Sigmoid colon (tissue), 3 donors: ENCODE measurements around the gene SLIT3.

Experiments
- POLR2A ChIP-seq, 2 donors: fragments of 450-650 bp; IDR thresholded peaks; one replicate each; pipeline ENCODE4 v1.6.1; 2016; ENCODE audit warnings: antibody characterized with exemption in 2 of 2, mild to moderate bottlenecking in 2 of 2, moderate library complexity in 2 of 2
- TF ChIP-seq, protein P1 (sequence below), 4 experiments: fragments of 450-650 bp in 3 of 4; fragments of 200-600 bp in 1 of 4; IDR thresholded peaks; one replicate each; pipeline ENCODE4 v1.5.1; 2016 to 2019; ENCODE audit warnings: antibody characterized with exemption in 4 of 4, mild to moderate bottlenecking in 3 of 4, moderate library complexity in 2 of 4

- TF ChIP-seq, protein P1, sequence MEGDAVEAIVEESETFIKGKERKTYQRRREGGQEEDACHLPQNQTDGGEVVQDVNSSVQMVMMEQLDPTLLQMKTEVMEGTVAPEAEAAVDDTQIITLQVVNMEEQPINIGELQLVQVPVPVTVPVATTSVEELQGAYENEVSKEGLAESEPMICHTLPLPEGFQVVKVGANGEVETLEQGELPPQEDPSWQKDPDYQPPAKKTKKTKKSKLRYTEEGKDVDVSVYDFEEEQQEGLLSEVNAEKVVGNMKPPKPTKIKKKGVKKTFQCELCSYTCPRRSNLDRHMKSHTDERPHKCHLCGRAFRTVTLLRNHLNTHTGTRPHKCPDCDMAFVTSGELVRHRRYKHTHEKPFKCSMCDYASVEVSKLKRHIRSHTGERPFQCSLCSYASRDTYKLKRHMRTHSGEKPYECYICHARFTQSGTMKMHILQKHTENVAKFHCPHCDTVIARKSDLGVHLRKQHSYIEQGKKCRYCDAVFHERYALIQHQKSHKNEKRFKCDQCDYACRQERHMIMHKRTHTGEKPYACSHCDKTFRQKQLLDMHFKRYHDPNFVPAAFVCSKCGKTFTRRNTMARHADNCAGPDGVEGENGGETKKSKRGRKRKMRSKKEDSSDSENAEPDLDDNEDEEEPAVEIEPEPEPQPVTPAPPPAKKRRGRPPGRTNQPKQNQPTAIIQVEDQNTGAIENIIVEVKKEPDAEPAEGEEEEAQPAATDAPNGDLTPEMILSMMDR (IDR thresholded peaks at IDR 0.05), result no peak
- TF ChIP-seq POLR2A (IDR thresholded peaks at IDR 0.05), result no peak
Measured at GRCh38 chr5:169251333-169252084, 49.4 kb downstream of the SLIT3 start.
